HG03571 (cell line): ENCODE measurements around the gene TMEM39B.
"Not testable (repeated sequence)": the region's sequence is repeated elsewhere in the genome, so short reads cannot be mapped to it uniquely, and the experiment has no call there.

ENCODE experiments used
- ATAC-seq: cut with Tn5 transposase; IDR thresholded peaks from one replicate; pipeline ENCODE4 v1.9.1; 2021; ENCODE audit not compliant: unreplicated experiment

TMEM39B gene

GRCh38 chr1:32068957-32069588, 3.7 kb upstream of the TMEM39B start:
- no peak for ATAC-seq

GRCh38 chr1:32071758-32072621, 749 bp upstream of the TMEM39B start:
- no peak for ATAC-seq

- no peak for ATAC-seq
Measured at GRCh38 chr1:32073299-32074229, 825 bp downstream of the TMEM39B start.

DNA sequence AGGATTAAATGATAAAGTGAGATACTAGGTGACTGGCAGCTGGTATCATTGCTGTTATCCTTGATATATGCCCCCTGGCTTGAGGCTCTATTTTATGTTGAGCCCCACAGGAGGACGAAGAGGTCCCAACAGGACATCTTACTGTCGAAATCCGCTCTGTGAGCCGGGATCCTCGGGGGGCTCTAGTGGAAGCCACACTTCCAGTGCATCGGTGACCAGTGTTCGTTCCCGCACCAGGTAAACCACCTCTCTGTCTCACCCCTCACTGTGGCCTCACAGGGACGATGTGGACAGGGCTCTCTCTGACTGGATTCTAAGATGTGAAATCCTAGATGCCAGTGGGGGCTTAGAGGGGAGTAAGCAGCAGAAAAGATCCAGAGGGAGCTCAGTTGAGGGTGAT, 2.1 kb downstream of the TMEM39B start:
- ATAC-seq = no peak

DNA sequence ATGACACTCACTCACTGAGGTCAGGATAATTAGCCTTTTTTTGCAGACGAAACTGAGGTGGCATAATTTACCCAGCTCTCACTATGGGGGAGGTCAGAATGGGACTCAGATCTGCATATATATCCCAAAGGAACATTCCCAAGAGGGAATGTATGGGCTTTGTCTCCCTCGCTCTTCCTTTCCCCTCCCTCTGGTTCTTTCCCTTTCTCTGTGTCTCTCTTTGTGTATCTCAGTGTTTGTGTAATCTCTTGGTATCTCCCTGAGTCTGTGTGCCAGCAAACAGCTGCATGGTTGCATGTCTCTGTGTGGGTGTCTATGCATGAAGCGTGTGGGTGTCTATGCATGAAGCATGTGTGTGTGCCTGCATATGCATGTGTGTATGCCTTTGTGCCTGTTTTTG, 4.7 kb downstream of the TMEM39B start:
- ATAC-seq = no peak

- ATAC-seq = no peak
Measured at GRCh38 chr1:32082022-32082421, 9.3 kb downstream of the TMEM39B start.

DNA sequence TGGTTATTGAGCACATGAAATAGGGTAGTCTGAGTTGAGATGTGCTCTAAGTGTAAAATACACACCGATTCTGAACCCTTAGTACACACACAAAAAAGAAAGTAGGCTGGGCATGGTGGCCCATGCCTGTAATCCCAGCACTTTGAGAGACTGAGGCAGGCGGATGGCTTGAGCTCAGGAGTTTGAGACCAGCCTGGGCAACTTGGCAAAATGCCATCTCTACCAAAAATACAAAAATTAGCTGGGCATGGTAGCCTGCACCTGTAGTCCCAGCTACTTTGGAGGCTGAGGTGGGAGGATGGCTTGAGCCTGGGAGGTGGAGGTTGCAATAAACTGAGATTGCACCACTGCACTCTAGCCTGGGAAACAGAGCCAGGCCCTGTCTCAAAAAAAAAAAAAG, 13.6 kb downstream of the TMEM39B start:
- not testable (repeated sequence) for ATAC-seq

DNA sequence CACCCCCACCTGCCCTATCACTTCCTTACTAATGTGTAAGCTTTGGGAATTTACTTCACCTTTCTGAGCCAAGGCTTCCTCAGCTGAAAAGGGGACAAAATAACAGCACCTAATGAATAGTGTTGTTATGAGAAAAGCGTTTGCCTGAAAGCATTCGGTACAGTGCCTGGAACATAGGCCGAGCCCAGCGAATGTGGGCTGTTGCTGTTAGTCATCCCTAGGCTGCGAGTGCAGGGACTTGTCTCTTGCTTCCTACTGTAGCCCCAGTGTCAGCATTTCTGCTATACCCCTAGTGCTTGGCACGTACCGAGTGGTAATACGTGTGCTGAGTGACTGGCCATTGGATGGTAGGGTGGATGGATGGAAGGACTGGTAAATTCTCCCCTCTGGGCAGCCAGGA, 18.4 kb downstream of the TMEM39B start:
- no peak for ATAC-seq

DNA sequence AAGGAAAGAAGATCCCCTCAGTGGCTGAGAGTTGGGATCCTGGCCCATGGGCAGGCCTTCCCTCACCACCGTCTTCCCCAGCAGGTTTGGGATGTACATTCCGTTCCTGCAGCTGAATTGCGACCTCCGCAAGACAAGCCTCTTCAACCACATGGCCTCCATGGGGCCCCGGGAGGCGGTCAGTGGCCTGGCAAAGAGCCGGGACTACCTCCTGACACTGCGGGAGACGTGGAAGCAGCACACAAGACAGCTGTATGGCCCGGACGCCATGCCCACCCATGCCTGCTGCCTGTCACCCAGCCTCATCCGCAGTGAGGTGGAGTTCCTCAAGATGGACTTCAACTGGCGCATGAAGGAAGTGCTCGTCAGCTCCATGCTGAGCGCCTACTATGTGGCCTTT, 18.9 kb downstream of the TMEM39B start:
- ATAC-seq = no peak

DNA sequence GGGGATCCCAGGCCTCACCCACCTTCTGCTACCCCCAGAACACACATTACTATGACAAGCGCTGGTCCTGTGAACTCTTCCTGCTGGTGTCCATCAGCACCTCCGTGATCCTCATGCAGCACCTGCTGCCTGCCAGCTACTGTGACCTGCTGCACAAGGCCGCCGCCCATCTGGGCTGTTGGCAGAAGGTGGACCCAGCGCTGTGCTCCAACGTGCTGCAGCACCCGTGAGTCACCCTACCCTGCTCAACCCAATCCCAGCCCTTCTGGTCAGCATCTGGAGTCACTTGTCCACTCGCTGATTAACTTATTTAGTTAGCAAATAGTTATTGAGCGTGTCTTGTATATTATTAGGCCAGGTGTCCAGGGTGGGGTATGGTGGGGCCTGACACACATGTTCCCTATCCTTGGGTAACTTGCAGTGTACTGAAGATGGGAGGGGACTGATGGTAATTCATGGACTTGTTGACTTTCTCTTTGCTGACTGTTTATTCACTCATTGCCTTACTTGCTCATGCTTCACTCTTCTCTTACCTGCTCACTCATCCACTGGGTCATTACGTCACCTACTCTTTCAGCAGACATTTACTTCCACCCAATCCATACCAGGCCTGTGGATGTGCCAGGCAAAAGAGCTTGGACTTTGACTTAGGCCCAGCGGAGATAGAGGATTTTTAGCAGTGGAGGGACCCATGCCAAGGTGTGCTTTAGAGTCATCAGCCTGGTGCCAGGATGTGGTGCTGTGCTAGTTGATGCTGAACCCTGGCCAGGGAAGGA, 22.2 kb downstream of the TMEM39B start:
- no peak for ATAC-seq

DNA sequence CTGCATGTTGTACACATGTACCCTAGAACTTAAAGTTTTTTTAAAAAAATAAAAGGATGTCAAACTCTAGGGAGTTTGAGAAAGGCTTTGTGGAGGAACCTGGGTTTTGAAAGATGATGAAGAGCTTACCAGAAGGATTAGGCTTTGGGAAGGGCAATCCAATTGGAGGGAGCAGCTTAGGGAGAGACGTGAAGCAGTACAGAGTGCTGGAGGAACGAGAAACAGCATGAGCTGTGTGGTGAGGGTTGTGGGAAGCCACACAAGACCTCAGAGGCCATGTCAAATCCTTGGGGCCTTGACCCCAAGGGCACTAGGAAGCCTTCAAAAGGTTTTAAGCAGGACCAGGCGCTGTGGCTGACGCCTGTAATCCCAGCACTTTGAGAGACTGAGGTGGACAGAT, 26.7 kb downstream of the TMEM39B start:
- ATAC-seq = no peak

DNA sequence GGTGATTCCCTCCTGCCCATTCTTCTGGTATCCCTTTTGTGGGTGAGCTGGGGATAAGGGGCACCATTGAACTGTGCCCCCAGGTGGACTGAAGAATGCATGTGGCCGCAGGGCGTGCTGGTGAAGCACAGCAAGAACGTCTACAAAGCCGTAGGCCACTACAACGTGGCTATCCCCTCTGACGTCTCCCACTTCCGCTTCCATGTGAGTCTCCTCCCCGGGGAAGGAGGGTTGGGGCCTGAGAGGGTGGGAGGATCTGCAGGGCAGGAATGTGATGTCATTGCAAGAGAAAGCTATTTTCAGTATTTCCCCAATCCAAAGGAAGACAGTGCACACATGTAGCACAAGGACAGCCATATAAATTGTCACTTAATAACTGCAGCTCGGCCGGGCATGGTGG, 27.6 kb downstream of the TMEM39B start:
- ATAC-seq = no peak

GRCh38 chr1:32100807-32101708, 28.3 kb downstream of the TMEM39B start:
- ATAC-seq = no peak

DNA sequence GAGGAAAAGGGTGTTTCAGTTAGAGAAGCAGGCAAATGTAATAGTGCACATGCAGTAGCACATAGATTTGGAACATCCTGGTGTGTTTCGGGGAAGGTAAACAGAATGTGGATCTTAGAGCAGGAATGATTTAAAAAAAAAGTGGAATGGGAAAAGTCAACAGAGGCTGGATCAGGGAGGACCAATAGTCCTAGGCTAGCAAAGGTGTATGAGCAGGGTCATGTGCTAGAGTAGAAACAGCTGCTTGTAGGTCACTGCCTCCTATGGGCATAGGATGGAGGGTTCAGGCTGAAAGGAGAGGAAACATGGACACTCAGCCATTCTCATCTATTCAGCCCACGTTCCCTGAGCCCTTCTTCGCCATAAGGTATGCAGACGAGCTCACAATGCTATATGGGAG, 31.4 kb downstream of the TMEM39B start:
- ATAC-seq = no peak

GRCh38 chr1:32105338-32105737, 32.6 kb downstream of the TMEM39B start:
- no peak for ATAC-seq

- no peak for ATAC-seq
Measured at GRCh38 chr1:32106663-32107275, 34.0 kb downstream of the TMEM39B start.

GRCh38 chr1:32107742-32108661, 35.3 kb downstream of the TMEM39B start, which contains the start of gene KPNA6:
Gene KPNA6 (plus strand): TSS chr1:32108056. CDS start chr1:32108131, 75 bp downstream.
- ATAC-seq = peak; percentile 55

DNA sequence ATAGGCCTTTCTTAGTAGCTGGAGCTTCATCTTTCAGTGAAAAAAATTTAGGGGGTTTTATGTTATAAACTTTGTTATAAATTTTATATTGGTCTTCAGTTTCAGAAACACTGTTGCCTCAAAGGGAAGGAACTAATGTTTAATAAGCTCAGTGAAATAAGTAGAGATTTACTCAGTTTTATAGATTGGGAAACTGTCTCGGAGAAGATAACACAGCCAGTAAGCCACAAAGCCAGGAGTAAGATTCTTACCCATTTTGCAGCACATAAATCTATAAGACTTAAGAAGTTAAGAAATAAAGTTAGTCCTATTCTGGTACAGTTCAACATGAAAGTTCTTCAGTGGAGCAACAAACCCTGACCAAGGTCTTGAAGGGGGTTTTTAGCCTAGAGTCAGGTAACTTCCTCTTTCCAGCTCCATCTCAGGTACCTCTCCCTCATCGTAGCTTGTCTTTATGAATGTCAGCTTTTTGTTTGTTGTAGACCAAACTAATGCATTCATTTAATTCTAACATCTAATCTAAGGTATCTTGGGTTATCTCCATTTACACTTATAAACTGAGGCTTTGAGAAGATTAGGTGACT, 38.4 kb downstream of the TMEM39B start:
- ATAC-seq = no peak
